Measurements from ENCODE around the gene GPC1.

DNA sequence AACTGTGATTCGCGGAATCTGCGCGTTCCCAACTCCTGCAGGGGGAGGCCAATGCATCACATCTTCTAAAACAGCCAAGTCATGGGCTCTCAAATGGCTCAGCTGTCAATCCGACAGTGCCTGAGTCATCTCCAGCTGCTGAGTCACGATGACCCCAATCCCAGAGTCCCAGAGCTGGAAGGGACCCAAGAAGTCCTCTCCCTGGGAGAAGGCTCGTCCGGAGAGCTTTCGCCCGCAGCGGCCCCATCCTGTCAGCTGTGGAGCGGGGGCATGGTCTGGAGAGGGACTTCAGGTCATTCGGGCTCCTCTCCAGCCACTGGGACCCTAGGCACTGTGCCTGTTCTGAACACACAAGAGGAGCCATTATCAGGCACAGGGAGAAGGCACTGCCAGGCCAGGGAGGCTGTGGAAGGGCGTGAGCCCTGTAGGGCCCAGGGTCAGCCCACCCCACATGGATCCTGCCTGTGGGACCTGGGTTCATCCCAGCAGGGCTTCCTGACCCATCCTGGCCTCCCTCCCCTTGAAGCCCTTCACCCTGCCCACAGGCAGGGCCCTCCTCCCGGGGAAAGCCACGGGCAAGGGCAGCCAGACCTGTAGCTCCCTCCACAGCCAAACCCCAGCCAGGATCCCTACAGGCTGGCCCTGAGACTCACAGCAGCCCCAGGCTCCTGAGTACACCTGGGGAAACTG lies 47.6 kb upstream of the GPC1 start:
- no peak for TF ChIP-seq POLR2A (IDR thresholded peaks at IDR 0.05)
- TF ChIP-seq, protein P1, sequence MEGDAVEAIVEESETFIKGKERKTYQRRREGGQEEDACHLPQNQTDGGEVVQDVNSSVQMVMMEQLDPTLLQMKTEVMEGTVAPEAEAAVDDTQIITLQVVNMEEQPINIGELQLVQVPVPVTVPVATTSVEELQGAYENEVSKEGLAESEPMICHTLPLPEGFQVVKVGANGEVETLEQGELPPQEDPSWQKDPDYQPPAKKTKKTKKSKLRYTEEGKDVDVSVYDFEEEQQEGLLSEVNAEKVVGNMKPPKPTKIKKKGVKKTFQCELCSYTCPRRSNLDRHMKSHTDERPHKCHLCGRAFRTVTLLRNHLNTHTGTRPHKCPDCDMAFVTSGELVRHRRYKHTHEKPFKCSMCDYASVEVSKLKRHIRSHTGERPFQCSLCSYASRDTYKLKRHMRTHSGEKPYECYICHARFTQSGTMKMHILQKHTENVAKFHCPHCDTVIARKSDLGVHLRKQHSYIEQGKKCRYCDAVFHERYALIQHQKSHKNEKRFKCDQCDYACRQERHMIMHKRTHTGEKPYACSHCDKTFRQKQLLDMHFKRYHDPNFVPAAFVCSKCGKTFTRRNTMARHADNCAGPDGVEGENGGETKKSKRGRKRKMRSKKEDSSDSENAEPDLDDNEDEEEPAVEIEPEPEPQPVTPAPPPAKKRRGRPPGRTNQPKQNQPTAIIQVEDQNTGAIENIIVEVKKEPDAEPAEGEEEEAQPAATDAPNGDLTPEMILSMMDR (IDR thresholded peaks at IDR 0.05 in 8 of 11, conservative IDR thresholded peaks at IDR 0.05 in 3 of 11): no peak
